Measurements from ENCODE around the gene FLAD1.

FLAD1 gene

DNA sequence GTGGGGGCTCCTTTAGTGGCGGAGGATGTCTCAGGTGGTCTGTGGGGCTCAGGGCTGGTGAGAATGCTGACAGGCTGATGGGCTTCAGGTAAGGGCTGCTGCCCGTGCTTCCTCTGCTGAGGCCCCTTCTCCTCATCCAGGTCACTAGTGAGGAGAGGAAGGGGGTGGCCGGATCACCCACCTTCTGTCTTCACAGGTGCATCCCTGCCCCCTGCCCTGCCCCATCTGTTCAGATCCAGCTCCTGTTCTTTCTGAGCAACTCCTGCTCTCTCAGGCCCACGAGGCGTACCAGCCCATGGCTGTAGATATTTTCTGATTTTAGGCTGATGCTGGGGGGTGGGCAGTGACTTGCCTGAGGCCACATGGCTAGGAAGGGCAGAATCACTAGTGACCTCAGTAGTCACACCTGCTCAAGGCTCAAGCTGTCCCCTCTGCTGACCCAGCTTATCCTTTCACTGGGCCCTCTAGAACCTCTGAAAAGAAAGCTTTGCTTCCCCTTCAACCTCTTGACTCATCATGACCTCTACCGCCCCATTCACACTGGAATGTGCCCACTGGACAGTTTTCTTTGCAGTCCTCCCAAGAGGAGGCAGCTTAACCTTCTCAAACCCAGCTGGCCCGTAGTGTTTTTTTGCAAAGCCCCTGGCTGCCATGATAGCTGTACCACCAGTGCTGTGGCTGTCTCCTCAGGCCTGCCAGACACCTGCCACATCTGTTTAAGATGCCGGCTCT lies 35.6 kb downstream of the FLAD1 start:
- DNase-seq: no peak

DNA sequence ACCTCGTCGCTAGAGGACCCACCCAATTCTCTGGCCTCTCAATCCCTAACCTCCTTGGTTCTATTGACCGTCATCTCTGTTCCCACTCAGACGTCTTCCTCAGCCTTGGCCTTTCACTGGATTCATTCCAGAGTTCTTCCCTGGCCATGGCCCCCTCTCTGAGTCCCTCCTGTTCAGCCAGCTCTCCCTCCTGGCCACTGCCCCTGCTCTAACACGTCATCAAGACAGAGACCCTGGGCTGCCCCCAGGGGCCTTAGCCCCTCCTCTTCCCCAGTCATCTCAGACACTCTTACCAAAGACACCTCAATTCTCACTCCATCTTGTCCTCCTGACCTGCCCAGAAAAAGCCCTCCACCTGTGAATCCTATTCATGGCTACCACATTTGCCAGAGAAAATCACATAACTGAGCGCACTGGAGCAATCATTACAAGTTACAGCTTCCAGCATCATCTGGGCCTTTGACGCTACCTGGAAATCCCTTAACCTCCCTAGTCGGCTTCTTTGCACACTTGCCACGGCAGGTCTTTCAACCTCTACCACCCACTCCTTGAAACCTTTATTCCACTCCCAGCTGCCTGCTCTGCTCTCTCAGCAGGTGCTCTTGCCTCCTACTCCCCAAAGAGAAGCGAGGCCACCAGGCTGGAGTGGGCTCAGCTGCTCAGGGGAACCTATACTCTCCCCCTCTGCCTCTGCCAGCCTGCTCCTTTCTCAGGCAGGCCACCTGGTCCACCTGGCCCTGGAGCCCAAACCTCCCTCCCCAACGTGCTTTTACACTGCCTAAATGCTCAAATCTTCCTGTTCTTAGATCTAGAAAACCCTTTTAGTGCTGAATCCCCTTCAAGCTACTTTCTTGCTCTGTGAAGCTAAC lies 36.5 kb downstream of the FLAD1 start:
- DNase-seq: no peak

DNA sequence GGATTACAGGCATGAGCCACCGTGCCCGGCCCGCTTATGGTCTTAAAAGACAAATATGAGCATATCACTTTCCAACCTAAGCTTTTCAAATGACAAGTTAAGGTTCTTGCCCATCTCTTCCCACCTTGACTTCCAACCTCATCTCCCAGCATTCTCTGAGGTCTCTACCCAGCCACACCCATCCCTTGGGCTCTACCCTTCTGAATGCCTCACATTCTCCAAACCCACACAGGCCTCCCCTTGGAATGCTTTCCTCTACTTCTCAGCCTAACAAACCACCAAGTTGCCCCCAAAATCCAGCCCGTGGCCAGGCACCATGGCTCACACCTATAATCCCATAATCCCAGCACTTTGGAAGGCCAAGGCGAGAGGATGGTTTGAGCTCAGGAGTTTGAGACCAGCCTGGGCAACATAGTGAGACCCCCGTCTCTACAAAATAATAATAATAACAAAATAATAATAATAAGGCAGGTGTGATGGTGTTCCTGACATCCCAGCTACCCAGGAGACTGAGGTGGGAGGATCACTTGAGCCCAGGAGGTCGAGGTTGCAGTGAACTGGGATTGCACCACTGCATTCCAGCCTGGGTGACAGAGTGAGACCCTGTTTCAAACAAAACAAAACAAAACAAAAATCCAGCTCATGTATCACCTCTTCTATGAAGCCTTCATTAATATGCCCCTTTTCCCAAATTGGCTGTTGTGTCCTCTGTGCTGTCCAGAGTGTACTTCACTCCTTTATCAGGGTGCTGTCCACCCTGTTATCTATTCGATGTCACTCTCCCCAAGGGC lies 39.2 kb downstream of the FLAD1 start:
- DNase-seq: no peak

DNA sequence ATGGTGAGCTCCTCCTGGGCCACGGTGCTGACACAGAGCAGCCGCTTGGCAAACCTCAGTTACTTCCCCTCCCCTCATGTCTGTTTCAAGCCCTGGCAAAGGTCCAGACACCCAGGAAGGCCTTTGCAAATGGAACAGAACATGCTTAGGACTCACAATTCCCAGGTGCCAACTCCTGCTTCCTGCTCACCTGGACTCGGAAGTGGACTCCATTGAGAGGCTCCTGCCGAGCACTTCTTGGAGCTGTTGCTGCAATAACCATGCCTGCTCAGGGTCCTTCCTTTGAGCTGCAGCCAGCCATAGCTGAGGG lies 39.7 kb downstream of the FLAD1 start:
- no peak for DNase-seq

DNA sequence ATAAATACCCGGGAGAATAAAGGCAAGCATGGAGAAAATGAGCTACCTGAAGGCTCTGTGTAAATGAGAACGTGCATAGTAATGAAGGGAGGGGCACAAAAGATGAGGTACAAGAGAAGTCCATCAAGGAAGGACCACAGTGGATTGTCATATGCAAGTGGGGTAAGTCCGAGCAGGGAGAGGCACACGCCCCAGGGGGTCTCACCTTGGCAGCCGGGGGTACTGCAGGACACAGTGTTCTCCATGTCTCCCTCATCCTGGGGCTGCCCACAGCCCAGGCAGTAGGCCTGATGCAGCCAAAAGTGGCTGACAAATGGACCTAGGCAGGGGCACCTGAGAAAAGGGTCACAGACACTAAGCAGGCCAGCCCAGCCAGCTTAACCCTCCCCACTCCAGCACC lies 40.5 kb downstream of the FLAD1 start:
- no peak for DNase-seq

GRCh38 chr1:155024315-155024714 lies 41.2 kb downstream of the FLAD1 start:
- DNase-seq: no peak

DNA sequence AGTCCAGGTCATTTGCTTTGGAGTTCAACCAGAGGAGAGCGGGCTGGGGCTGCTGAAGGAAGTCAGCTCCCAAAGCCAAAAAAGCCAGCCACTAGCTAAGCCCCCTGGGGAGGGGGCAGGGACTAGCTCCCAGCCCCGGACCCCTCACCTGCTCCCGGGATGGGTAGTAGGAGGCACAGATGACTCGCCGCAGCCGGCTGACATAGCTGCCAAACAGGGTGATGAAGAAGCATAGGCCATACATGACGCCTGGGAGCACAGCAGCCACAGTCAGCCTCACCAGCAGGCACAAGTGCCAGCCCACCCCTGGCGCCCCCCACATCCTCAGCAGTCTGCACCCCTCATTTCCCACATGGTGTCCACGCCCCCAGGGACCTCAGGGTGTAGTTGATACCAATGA lies 43.0 kb downstream of the FLAD1 start:
- no peak for DNase-seq

DNA sequence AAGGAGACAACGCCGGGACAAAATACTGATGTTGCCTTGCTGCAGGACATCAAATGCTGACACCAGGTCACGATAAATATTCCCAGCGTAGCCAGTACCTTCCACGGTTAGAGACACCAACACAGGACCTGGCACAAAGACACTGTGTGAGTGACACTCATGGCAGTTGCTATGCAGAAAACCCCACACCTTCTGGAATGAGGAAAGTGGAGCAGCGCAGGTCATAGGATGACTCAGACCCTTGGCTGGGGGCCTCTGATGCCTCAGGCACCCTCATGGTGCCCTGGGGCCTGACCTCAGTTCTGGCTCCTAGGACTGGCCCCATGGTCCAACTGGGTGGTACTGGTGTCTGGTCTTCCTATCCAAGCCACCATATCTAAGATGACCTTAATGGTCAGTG lies 43.4 kb downstream of the FLAD1 start:
- peak; percentile 32 for DNase-seq

GRCh38 chr1:155029513-155030242 lies 46.5 kb downstream of the FLAD1 start:
- DNase-seq: no peak

DNA sequence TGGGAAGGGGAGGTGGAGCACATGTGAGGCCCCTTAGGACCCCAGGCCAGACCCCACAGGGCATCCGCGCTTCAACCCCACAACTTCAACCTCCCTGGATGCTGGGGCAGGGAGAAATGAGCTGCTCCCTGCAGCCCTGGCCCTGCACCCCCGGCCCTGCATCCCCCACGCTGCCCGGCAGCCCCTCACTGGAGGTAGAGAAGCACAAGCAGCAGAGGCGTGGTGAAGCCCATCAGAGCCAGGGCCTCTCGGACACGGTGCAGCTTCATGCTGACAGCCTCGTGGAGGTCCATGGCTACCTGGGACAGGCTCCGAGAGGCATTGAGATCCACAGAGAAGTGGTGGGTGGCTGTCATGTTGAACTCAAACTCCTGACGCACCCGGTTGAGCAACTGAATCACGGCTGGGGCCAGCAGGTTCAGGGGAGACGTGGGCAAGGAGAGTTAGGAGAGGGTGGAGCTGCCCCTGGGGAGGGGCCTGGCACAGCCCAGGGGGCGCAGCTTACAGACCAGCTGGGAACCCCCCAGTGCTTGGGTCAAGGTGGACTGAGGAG lies 47.2 kb downstream of the FLAD1 start:
- no peak for DNase-seq

DNA sequence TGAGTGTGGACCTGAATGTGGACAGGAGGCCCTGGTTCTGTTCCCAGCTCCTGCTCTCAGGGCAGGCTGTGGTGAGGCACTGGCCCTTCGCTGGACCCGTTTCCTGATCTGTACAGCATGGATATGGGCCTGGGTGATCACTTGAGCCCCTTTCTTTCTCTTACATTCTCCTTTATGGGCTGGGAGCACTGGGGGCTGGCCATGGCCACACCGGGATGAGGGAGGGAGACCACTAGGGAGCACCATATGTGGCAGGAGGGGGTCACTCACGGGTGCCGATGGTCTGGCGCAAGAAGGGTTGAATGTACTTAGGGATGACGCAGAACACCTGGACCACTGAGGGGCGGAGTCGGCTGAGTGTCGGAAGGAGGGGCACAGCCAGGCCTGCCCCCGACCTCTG lies 47.8 kb downstream of the FLAD1 start:
- DNase-seq: no peak

GRCh38 chr1:155032886-155033285 lies 49.7 kb downstream of the FLAD1 start:
- no peak for DNase-seq

DNA sequence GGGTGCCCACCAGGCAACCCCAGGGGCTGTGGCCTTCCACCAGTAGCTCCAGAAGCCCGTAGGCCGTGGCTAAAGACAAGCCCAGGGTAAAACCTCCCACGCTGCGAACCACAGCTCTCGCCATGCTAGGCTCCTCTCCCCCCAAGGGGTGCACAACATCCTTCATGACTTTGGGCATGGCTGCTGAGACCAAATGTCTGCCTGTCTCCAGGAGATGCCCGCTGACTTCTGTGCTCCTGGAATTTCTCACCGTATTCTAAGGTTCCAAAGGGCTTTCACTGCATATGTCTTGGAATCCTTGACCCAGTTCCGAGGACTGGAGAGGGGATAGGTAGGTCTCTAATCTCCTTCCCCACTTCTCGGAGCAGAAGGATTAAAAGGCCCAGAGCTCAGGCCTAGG lies 50.4 kb downstream of the FLAD1 start, which contains the start of the genes DCST1 and DCST2:
DCST1 (plus strand) TSS at position 301 of the 400 bp plus-strand sequence. CDS start 213 bp downstream, outside the sequence.
DCST2 (minus strand) TSS at position 258 of the 400 bp plus-strand sequence; CDS start at position 178, 80 bp downstream.
- DNase-seq: no peak

- no peak for DNase-seq
Observed at GRCh38 chr1:155034318-155035208, 51.4 kb downstream of the FLAD1 start.

- DNase-seq: no peak
Observed at GRCh38 chr1:155035936-155036335, 52.8 kb downstream of the FLAD1 start.

DNA sequence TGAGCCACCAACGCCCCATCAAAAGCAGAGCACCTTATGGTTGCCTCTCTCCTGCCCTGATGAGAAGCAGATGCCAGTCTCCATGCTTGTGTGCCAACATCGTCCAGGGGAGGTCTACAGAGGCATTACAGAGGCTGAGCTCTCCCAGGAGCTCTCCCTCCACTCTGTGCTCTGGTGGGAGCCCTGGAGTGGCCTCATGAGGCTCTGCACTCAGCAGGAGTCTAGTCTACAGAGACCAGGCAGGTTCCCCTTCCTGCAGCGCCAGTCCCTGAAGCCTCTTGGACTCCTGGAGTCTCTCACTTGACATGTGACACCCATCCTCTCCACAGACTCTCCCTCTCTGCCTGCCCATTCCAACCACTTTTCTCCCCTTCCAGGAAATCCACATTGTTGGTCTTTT lies 53.9 kb downstream of the FLAD1 start:
- no peak for DNase-seq

DNA sequence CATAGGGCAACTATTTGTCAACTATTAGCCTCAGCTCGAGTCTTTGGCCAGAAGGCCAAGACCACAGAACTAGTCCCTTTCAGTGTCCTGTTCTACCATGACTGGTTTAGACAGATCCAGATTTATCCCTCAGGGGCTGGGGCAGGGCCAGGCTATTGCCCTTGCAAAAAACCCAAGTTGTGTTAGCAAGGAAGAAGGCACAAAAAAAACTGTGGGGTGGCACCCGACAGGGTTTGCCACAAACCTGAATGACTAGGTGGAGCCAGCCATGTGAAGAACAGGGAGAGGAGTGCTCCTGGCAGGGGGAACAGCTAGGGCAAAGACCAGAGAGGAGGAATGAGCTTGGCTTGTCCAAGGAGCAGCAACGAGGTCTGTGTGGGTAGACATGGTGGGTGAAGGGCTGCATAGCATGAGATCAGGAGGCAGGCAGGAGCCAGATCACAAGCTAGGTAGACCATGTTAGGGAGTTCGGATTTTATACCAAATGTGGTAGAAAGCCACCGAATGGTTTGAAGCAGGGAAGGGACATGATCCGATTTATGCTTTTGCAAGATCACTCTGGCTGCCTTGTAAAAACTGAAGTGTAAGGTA lies 54.8 kb downstream of the FLAD1 start:
- DNase-seq: no peak

DNA sequence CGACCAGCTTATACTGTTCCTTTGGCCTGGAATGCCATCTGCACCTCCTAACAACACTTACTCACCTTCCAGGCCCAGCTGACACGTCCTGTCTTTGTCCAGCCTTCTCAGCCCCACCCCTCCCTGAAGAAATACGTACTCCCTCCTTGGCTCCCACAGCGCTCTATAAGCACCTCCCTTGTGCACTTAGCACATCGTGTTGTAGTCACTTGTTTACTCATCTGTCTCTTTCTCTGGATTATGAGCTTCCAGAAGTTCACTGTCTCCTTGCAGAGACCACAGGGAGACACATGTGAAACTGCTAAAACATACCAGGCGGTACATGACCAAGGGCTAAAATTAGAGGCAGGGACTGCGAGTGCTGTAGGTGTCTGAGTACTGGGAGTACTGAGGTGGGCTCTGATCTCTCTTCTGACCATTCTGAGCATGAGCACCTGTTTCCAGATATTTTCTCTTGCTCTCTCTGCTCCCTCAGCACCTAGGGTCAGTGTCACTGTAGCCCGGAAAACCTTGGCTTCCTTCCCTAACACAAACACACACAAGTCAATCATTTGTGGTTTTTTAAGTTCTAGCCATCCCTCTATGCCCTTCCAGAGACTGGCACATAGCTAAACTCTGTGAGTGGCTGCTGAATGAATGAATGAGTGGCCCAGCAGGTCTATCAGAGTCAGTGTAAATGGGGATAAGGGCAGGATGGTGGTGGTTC lies 55.6 kb downstream of the FLAD1 start:
- DNase-seq: no peak

DNA sequence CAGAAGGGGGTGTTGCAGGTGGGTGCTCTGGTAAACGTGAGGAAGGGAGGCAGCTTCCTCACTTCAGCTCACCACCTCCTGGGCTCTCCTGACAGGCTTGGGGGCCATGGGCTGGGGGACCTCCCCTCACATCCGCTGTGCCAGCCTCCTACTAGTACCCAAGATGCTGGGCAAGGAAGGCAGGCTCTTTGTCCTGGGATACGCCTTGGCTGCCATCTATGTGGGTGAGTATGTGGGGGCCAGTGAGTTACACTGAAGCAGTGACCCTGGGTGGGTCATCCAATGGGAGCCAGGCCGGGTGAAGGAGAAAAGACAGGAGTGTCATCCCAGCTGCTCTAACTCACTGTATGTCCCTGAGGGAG lies 56.1 kb downstream of the FLAD1 start:
- no peak for DNase-seq

GRCh38 chr1:155040358-155041093 lies 57.4 kb downstream of the FLAD1 start:
- no peak for DNase-seq
